GM23338 (cell line): ENCODE data around the gene PCNX3. TPM values are rescaled to one million over a fixed set of nuclear protein-coding genes. Genes with fewer than 3 reads are reported as not detected.

Source experiments
- ATAC-seq: fragments of 200-7000 bp; cut with Tn5 transposase; 3 replicates; pipeline ENCODE4 v1.9.1; 2020
- DNase-seq: peaks from one replicate; pipeline ENCODE4 v3.0.0-alpha.2; 2015; ENCODE audit warnings: low spot score
- H2AFZ ChIP-seq: fragments of 200-600 bp; sonication (generic); 2 replicates; pipeline ENCODE4 v1.8.0; 2016; ENCODE audit warnings: antibody characterized with exemption, mild to moderate bottlenecking, moderate library complexity
- H3F3A ChIP-seq: fragments of 200-600 bp; sonication (generic); replicated peaks from 2 replicates; pipeline ENCODE4 v1.8.0; 2017; ENCODE audit warnings: antibody characterized with exemption, mixed run types, low read depth
- H3K27ac ChIP-seq: fragments of 200-600 bp; sonication (generic); 2 replicates; pipeline ENCODE4 v1.6.1; 2016; ENCODE audit warnings: low read depth
- H3K27me3 ChIP-seq: fragments of 200-600 bp; sonication (generic); 2 replicates; pipeline ENCODE4 v1.8.0; 2016; ENCODE audit warnings: mild to moderate bottlenecking, mixed run types, moderate library complexity; ENCODE audit not compliant: insufficient read depth
- H3K36me3 ChIP-seq: fragments of 200-600 bp; sonication (generic); 2 replicates; pipeline ENCODE4 v1.8.0; 2016; ENCODE audit warnings: mild to moderate bottlenecking; ENCODE audit not compliant: insufficient read depth
- H3K4me1 ChIP-seq: fragments of 200-600 bp; sonication (generic); 2 replicates; pipeline ENCODE4 v1.8.0; 2016; ENCODE audit warnings: mild to moderate bottlenecking, moderate library complexity; ENCODE audit not compliant: insufficient read depth
- H3K4me2 ChIP-seq: fragments of 200-600 bp; sonication (generic); 2 replicates; pipeline ENCODE4 v1.7.1; 2017; ENCODE audit warnings: mixed run types
- H3K4me3 ChIP-seq: fragments of 200-600 bp; sonication (generic); 2 replicates; pipeline ENCODE4 v1.6.1; 2016; ENCODE audit warnings: mixed run types
- H3K79me2 ChIP-seq: fragments of 200-600 bp; sonication (generic); replicated peaks from 2 replicates; pipeline ENCODE4 v1.8.0; 2017; ENCODE audit warnings: mild to moderate bottlenecking; ENCODE audit not compliant: insufficient read depth
- H3K9me2 ChIP-seq: fragments of 200-600 bp; sonication (generic); 2 replicates; pipeline ENCODE4 v1.8.0; 2017; ENCODE audit not compliant: insufficient read depth
- H4K20me1 ChIP-seq: fragments of 200-600 bp; sonication (generic); replicated peaks from 2 replicates; pipeline ENCODE4 v1.8.0; 2017; ENCODE audit warnings: mild to moderate bottlenecking; ENCODE audit not compliant: insufficient read depth
- H3K27ac Mint-ChIP-seq: 2 replicates; pipeline ENCODE4 v1.8.0; 2020; ENCODE audit warnings: inconsistent platforms, mild to moderate bottlenecking, moderate library complexity, mixed read lengths
- H3K27me3 Mint-ChIP-seq: 3 replicates; pipeline ENCODE4 v1.8.0; 2022; ENCODE audit warnings: low read depth, mild to moderate bottlenecking, moderate library complexity, mixed read lengths, inconsistent platforms; ENCODE audit not compliant: insufficient read depth, poor library complexity
- H3K36me3 Mint-ChIP-seq: 3 replicates; pipeline ENCODE4 v1.8.0; 2021; ENCODE audit warnings: low read depth, mild to moderate bottlenecking, inconsistent platforms, moderate library complexity, mixed read lengths
- H3K4me1 Mint-ChIP-seq: 3 replicates; pipeline ENCODE4 v1.8.0; 2020; ENCODE audit warnings: mild to moderate bottlenecking, inconsistent platforms, mixed read lengths
- H3K4me3 Mint-ChIP-seq: 3 replicates; pipeline ENCODE4 v1.8.0; 2021; ENCODE audit warnings: moderate library complexity, mild to moderate bottlenecking, inconsistent platforms, mixed read lengths
- H3K9me3 Mint-ChIP-seq: 3 replicates; pipeline ENCODE4 v1.8.0; 2020; ENCODE audit warnings: moderate library complexity, mild to moderate bottlenecking, inconsistent platforms, mixed read lengths
- CREB1 ChIP-seq: fragments of 250-450 bp; sonication (Bioruptor Pico); IDR thresholded peaks from 2 replicates; pipeline ENCODE4 v1.5.0; 2020; ENCODE audit warnings: low read depth, mild to moderate bottlenecking, moderate library complexity
- CTCF ChIP-seq, 2 experiments: fragments of 200-600 bp in 1 of 2; sonication (generic) in 1 of 2; conservative IDR thresholded peaks; 2 replicates each; pipeline versions ENCODE4 v1.5.1 to v1.6.1; 2016 to 2017; ENCODE audit warnings: antibody characterized with exemption in 2 of 2, low read depth in 2 of 2, mild to moderate bottlenecking in 2 of 2, moderate library complexity in 1 of 2
- ETS1 ChIP-seq: IDR thresholded peaks from 2 replicates; pipeline ENCODE4 v1.6.1; 2016; ENCODE audit warnings: antibody characterized with exemption
- EZH2 ChIP-seq: fragments of 200-600 bp; sonication (generic); IDR thresholded peaks from one replicate; pipeline ENCODE4 v1.8.0; 2017; ENCODE audit warnings: antibody characterized with exemption, mild to moderate bottlenecking, low read depth; ENCODE audit not compliant: unreplicated experiment
- EZH2phosphoT487 ChIP-seq: fragments of 200-600 bp; sonication (generic); IDR thresholded peaks from one replicate; pipeline ENCODE4 v1.8.1; 2018; ENCODE audit warnings: antibody characterized with exemption; ENCODE audit not compliant: unreplicated experiment
- JUNB ChIP-seq: IDR thresholded peaks from one replicate; pipeline ENCODE4 v1.6.1; 2016; ENCODE audit warnings: antibody characterized with exemption; ENCODE audit not compliant: unreplicated experiment
- NANOG ChIP-seq: IDR thresholded peaks from 2 replicates; pipeline ENCODE4 v1.6.1; 2016; ENCODE audit warnings: antibody characterized with exemption, borderline replicate concordance
- POLR2AphosphoS5 ChIP-seq: IDR thresholded peaks from 2 replicates; pipeline ENCODE4 v1.6.1; 2016; ENCODE audit warnings: antibody characterized with exemption, low read depth
- REST ChIP-seq: IDR thresholded peaks from one replicate; pipeline ENCODE4 v1.6.1; 2018; ENCODE audit warnings: antibody characterized with exemption; ENCODE audit not compliant: unreplicated experiment
- STAT1 ChIP-seq: IDR thresholded peaks from one replicate; pipeline ENCODE4 v1.6.1; 2016; ENCODE audit warnings: antibody characterized with exemption; ENCODE audit not compliant: unreplicated experiment
- ZNF114 ChIP-seq: fragments of 250-450 bp; sonication (Bioruptor Pico); IDR thresholded peaks from 2 replicates; pipeline ENCODE4 v1.5.0; 2020; ENCODE audit warnings: mild to moderate bottlenecking, moderate library complexity
- ZNF331 ChIP-seq: fragments of 250-450 bp; sonication (Bioruptor Pico); IDR thresholded peaks from 2 replicates; pipeline ENCODE4 v1.5.0; 2020; ENCODE audit warnings: low read depth, mild to moderate bottlenecking, moderate library complexity
- ZNF462 ChIP-seq: fragments of 250-450 bp; sonication (Bioruptor Pico); IDR thresholded peaks from 2 replicates; pipeline ENCODE4 v1.5.0; 2020; ENCODE audit warnings: mild to moderate bottlenecking, moderate library complexity
- polyA plus RNA-seq: library from polyadenylated mRNA; unstranded; fragments of >200 nt; fragmentation: Nextera tagmentation; extraction: Ambion mirVana; gene quantifications from 2 replicates; pipeline ENCODE4 v1.2.1, GENCODE V29; 2016
- total RNA-seq: library from RNA; depleted of rRNA; stranded (reverse); fragments of >200 nt; shearing (Covaris generic); gene quantifications from 2 replicates; pipeline ENCODE4 v1.2.3, GENCODE V29; 2014

The PCNX3 gene
- total and polyA plus RNA-seq, 2 experiments from 2014 or later, result 8.7 to 52.2 TPM

- Mint-ChIP-seq H3K4me1 (peaks cover 47% of the 10 kb centered on the region), H3K4me3 (no peak overlapping the region), H3K36me3 (peaks cover 9% of the 10 kb centered on the region), H3K27ac (no peak overlapping the region), H3K9me3 (no peaks in the 10 kb centered on the region), H3K27me3 (peaks cover 29% of the 10 kb centered on the region)
- DNase-seq (no peak), ATAC-seq (no peak)
- TF ChIP-seq NANOG (no peak), CREB1 (no peak), STAT1 (no peak), EZH2 (no peak), ZNF114 (CRISPR knock-in tag) (no peak), CTCF (conservative IDR thresholded peaks at IDR 0.05; ENCODE audit: low read depth in 2 of 2) (no peak), REST (no peak), ZNF462 (no peak), ZNF331 (no peak), EZH2phosphoT487 (no peak), POLR2AphosphoS5 (no peak), JUNB (no peak), ETS1 (no peak)
- no peaks in the 10 kb centered on the region for H3K27me3 ChIP-seq
- no peaks in the 10 kb centered on the region; the same call in 1 of the 2 replicates for H3K79me2 ChIP-seq
- no peak overlapping the region for H3K4me3 ChIP-seq
- no peaks in the 10 kb centered on the region for H3K9me2 ChIP-seq
- H3K36me3 ChIP-seq, result 0 out of 2 replicates have a peak, but pooled peaks cover 7% of the 10 kb centered on the region
- no peak overlapping the region for H3K4me2 ChIP-seq
- no peak overlapping the region for H3K27ac ChIP-seq
- no peaks in the 10 kb centered on the region for H4K20me1 ChIP-seq
- H3F3A ChIP-seq, result peaks cover 31% of the 10 kb centered on the region
- H2AFZ ChIP-seq, result no peak overlapping the region
- H3K4me1 ChIP-seq, result peaks cover 42% of the 10 kb centered on the region
Observed at GRCh38 chr11:65640483-65641296, 25.1 kb downstream of the PCNX3 start.
